G401.6 (cell line): ENCODE data around the gene SIGLEC8.
"Not testable (repeated sequence)": the region's sequence is repeated elsewhere in the genome, so short reads cannot be mapped to it uniquely, and the experiment has no call there.

ENCODE experiments used
- FAIRE-seq: peaks from 2 replicates; lab custom pipeline; 2012; peaks lifted over from hg19 to GRCh38; lab: Jason Lieb, UNC

SIGLEC8 gene

DNA sequence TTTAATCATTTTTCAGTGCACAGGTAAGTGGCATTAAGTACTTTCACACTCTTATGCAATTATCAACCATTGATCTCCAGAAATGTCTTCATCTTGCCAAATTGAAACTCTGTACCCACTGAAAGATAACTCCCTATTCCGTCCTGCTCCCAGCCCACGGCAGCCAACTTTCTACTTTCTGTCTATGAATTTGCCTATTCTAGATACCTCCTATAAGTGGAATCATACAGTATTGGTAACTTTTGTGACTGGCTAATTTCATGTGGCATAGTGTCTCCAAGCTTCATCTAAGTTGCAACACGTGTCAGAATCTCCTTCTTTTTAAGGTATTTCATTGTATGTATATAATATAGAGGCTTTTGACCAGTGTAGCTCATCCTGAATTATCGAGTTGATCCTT, 14.4 kb upstream of the SIGLEC8 start:
- FAIRE-seq = no peak

- no peak for FAIRE-seq
Observed at GRCh38 chr19:51471527-51471926, 13.3 kb upstream of the SIGLEC8 start.

- no peak for FAIRE-seq
Observed at GRCh38 chr19:51470966-51471365, 12.7 kb upstream of the SIGLEC8 start.

DNA sequence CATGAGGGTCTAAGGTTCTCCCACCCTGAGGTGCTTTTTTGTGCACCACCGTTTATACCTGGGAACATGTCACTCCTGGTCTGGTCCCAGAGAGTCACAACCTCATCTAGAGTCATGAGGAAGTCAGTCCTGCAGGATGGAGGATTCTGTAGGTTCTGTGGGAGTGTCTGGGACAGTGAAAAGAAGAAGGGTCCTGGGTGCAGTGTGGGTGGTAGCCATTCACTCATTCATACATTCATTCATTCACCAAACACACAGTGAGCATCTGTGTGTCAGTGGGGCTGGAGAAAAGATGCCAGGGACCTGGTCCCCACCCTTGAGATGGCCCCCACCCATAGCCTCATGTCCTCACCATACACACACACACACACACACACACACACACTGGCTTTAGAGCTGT, 11.4 kb upstream of the SIGLEC8 start:
- FAIRE-seq = no peak

- FAIRE-seq = no peak
Observed at GRCh38 chr19:51469162-51469561, 10.9 kb upstream of the SIGLEC8 start.

GRCh38 chr19:51468545-51468920, 10.3 kb upstream of the SIGLEC8 start:
- no peak for FAIRE-seq

GRCh38 chr19:51467864-51468544, 9.8 kb upstream of the SIGLEC8 start:
- FAIRE-seq = no peak

DNA sequence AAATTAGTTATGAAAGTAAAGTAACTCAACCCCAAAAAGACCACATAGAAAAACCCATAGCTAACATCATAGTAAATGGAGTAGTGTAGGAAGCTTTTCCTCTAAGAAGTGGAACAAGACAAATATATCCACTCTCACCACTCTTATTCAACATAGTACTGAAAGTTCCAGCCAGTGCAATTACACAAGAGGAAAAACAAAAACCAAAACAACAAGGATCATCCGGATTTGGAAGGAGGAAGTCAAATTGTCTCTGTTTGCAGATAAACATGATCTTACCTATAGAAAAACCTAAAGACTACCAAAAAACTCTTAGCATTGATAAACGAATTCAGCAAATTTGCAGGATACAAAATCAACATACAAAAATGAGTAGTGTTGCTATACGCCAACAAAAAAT, 8.5 kb upstream of the SIGLEC8 start:
- FAIRE-seq = no peak

GRCh38 chr19:51463976-51464581, 5.8 kb upstream of the SIGLEC8 start:
- FAIRE-seq = not testable (repeated sequence)

GRCh38 chr19:51462681-51463080, 4.4 kb upstream of the SIGLEC8 start:
- FAIRE-seq = no peak

- FAIRE-seq = no peak
Observed at GRCh38 chr19:51462276-51462675, 4.0 kb upstream of the SIGLEC8 start.

GRCh38 chr19:51461723-51462161, 3.5 kb upstream of the SIGLEC8 start:
- FAIRE-seq = no peak

- FAIRE-seq = no peak
Observed at GRCh38 chr19:51460164-51460992, 2.1 kb upstream of the SIGLEC8 start.

- no peak for FAIRE-seq
Observed at GRCh38 chr19:51458899-51459505, 748 bp upstream of the SIGLEC8 start.

DNA sequence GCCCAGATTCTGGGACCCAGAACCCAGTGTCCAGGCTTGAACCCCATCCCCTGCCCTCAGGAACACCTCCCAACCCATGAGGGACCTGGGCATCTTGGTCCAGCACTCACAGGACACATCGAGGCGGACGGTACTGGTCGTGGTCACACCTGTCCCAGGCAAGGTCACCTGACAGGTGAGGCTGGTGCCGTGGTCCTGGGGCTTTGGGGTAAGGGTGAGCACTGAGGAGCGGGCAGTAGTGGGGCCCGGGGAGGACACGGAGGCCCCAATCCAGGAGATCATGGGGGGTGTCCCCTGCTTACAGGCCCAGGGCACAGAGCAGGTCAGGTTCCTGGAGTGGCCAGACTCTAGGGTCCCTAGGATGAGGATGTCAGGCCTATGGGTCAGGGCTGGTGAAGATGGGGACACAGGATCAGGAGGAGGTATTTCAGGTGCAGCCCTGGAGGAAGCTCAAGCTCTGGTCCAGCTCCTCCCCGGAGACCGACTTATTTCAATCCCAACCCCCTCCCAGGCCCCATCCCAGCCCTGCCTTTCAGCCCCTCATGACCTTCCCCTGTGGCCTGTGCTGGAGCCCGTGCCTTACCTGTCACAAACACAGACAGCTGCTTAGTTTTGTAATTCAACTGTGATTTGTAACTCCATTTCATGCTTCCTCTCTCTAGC, 772 bp downstream of the SIGLEC8 start:
- no peak for FAIRE-seq

DNA sequence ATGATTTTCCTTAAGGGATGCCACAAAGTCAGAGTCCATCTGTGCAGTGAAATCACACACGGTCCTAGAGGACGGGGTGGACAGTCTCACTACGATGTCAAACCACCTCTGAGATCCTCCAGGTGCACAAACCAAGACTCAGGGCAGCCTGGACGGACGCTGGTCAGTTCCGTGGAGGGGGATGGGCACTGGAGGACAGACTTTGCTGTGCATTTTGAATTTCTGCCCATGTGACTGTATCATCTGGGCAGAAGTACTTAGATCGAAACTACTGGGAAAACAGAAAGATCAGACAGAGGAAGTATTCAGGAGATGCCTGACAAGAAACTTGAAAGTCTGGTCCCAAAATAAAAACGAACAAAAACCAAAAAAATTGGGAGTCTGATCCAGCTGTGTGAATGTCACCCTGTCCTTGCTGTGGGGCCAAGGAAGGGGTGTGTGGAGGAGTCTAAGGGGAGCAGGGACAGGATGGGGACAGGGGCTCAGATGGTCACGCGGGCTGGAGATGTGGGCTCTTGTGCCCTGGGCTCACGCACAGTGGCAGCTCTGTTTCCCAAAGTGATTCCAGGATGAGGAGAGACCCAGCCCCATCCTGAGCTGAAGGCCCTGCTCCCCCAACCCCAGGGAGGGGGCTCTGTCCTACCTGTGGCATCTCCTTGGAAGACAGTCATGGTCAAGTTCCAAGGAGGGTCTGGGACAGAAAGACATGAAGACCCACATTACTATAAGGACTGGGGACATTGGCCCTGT, 1.5 kb downstream of the SIGLEC8 start:
- no peak for FAIRE-seq

- no peak for FAIRE-seq
Observed at GRCh38 chr19:51450730-51451307, 7.4 kb downstream of the SIGLEC8 start.

GRCh38 chr19:51448411-51449016, 9.7 kb downstream of the SIGLEC8 start:
- FAIRE-seq = no peak

DNA sequence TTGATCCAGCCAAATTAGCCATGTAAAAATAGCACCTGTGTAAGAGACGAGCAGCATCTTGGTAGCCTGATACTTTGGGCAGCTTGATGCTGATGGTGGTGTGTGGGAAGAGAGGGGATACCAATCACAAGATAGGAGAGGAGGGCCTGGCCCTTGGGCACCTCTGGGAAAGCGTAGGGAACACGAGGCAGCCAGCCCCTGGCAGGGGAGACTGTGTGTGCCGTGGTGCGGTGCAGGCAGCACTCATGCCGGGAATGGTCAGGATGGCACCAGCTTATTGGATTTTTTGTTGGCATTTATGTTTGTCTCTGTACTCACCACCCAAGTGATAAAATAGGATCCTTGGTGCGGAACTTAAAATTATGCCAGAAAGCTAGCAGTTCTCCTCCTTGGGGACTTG, 10.2 kb downstream of the SIGLEC8 start:
- no peak for FAIRE-seq

- FAIRE-seq = not testable (repeated sequence)
Observed at GRCh38 chr19:51447510-51447909, 10.7 kb downstream of the SIGLEC8 start.
